ENCODE measurements around the gene ROR2. TPM values are rescaled to one million over a fixed set of nuclear protein-coding genes. Genes with fewer than 3 reads are reported as not detected.

The ROR2 gene
- total RNA-seq, 4 donors from 2014 or later, result 1.8 to 4.2 (median 2.7) TPM

- Histone ChIP-seq H3K4me1 (no peaks in the 10 kb centered on the region), H3K27ac (no peak overlapping the region), H3K4me3 (no peak overlapping the region), H3K36me3 (no peaks in the 10 kb centered on the region), H3K27me3 (no peaks in the 10 kb centered on the region), H3K9me3 (peaks cover 0 to 25% (median 0%) of the 10 kb centered on the region in 4 donors)
- WGBS, 2 donors, result 65 to 68% methylated on average over 5 of the region's 5 CpGs
- TF ChIP-seq EP300 (IDR thresholded peaks at IDR 0.05) (no peak), POLR2A (IDR thresholded peaks at IDR 0.05) (no peak), CTCF (IDR thresholded peaks at IDR 0.05) (no peak)
- no peak for DNase-seq (ENCODE audit: low spot score in 2 of 2)
Observed at GRCh38 chr9:91958174-91958573, 8.1 kb upstream of the ROR2 start.

DNA sequence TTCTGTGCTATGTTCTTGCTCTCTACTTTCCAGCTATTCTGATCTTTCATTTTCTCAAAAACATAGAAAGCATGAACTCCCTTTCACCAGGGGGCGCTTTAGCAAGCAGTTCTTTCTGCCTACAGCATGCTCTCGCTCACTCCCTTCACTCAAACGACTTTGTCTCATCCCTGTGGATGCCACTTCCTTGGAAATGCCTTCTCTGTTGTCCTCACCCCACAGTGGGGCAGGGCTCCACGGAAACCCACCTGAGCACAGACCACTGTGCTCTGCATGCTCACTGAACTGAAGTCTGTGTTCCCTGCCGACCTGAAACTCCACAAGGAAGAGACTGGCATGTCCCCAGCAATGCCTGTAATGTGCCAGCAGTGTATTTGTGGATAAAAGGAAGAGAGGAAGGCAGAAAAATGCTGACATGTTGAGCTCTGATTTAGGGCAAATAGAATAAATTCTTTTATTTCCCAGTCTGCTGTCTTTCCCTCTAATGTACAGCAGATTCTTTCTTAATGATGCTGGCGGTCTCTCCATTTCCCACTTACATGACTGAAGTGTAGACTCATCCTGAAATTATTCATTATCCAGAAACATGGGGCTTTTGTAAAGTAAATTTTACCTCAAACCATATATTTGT, 4.9 kb upstream of the ROR2 start:
- Histone ChIP-seq H3K27ac (no peak overlapping the region), H3K4me1 (peaks cover 0 to 8% (median 4%) of the 10 kb centered on the region in 4 donors), H3K9me3 (peaks cover 0 to 22% (median 0%) of the 10 kb centered on the region in 4 donors), H3K36me3 (no peaks in the 10 kb centered on the region), H3K4me3 (no peak overlapping the region), H3K27me3 (peaks cover 0 to 14% of the 10 kb centered on the region in 2 donors)
- DNase-seq (ENCODE audit: low spot score in 2 of 2), result peak in 1 of 2 donors; percentile 30
- 19 to 22% methylated on average over 6 of the region's 6 CpGs for WGBS, 2 donors
- TF ChIP-seq CTCF (IDR thresholded peaks at IDR 0.05), result peak in 3 of 5 experiments; percentile 19 to 43 (median 22)
- TF ChIP-seq POLR2A (IDR thresholded peaks at IDR 0.05), result no peak
- TF ChIP-seq EP300 (IDR thresholded peaks at IDR 0.05), result no peak

DNA sequence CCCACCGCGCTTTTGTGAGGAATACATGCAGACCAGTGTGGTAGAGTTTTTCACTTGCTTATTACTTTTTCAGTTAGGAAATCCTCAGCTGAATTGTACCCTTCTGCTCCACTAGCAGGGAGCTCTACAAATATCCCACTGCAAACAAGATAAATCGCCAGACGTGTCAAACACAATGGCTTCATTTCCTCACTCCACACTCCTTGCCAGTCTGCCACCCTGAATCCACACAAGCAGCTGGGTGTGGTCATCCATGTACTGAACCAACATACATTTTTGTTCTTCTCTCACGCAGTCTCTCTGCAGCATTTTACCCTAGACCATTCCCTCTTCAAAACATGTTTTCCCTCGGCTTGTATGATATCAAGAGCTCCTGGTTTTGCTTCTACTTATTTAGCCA, 3.7 kb upstream of the ROR2 start:
- no peak for DNase-seq (ENCODE audit: low spot score in 2 of 2)
- TF ChIP-seq CTCF (IDR thresholded peaks at IDR 0.05) (no peak), EP300 (IDR thresholded peaks at IDR 0.05) (no peak), POLR2A (IDR thresholded peaks at IDR 0.05) (no peak)
- Histone ChIP-seq H3K27ac (no peak overlapping the region), H3K36me3 (no peaks in the 10 kb centered on the region), H3K9me3 (peaks cover 0 to 13% (median 0%) of the 10 kb centered on the region in 4 donors), H3K4me3 (no peak overlapping the region), H3K27me3 (peaks cover 0 to 26% of the 10 kb centered on the region in 2 donors), H3K4me1 (peaks cover 0 to 21% (median 7%) of the 10 kb centered on the region in 4 donors)
- 85 to 89% methylated on average over 6 of the region's 6 CpGs for whole genome bisulfite sequencing, 2 donors

GRCh38 chr9:91951944-91952520, 2.0 kb upstream of the ROR2 start:
- no peak for TF ChIP-seq CTCF (IDR thresholded peaks at IDR 0.05)
- no peak for TF ChIP-seq EP300 (IDR thresholded peaks at IDR 0.05)
- TF ChIP-seq POLR2A (IDR thresholded peaks at IDR 0.05), result no peak
- Histone ChIP-seq H3K9me3 (peaks cover 0 to 13% (median 0%) of the 10 kb centered on the region in 4 donors), H3K27me3 (peaks cover 0 to 38% of the 10 kb centered on the region in 2 donors), H3K4me3 (no peak overlapping the region), H3K36me3 (no peaks in the 10 kb centered on the region), H3K4me1 (peaks cover 0 to 27% (median 7%) of the 10 kb centered on the region in 4 donors), H3K27ac (no peak overlapping the region)
- 83 to 89% methylated on average over 6 of the region's 6 CpGs for WGBS, 2 donors
- DNase-seq (ENCODE audit: low spot score in 2 of 2), result no peak

DNA sequence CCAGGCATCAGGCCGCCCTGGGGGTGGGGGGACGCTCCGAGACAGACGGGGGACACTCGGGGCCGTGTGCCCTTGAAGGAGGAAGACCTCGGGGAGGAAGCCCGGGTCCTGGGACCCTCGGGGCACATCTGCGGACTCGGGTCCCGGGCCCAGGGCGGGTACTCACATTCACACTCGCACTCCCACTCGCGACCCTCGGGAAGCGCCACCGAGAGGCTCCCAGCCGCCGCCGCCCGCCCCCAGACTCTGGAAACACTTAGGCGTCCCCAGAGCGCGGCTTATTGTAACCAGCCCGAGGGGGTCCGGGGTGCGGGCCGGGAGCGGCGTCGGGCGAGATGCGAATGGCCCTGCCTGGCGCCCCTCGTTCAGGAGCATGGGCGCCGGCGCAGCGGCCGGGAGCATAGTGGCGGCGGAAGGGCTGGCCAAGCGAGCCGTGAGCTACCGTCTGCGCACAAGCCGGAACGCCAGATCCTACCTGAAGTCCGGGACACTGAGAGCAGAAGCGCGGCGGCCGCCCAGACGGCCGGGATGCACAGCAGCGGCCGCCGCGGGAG, 559 bp downstream of the ROR2 start:
- H3K4me1 ChIP-seq, result peaks cover 0 to 27% (median 7%) of the 10 kb centered on the region in 4 donors
- peaks cover 0 to 13% (median 0%) of the 10 kb centered on the region in 4 donors for H3K9me3 ChIP-seq
- peak overlapping the region; percentile 21 to 47 (median 32) for H3K4me3 ChIP-seq
- WGBS, 2 donors, result 1 to 7% methylated on average over 7 to 30 of the region's 61 CpGs
- H3K27ac ChIP-seq, result peak overlapping the region in 1 of 4 donors; percentile 53
- DNase-seq (ENCODE audit: low spot score in 2 of 2), result no peak
- H3K36me3 ChIP-seq, result no peaks in the 10 kb centered on the region
- TF ChIP-seq CTCF (IDR thresholded peaks at IDR 0.05) (no peak), POLR2A (IDR thresholded peaks at IDR 0.05) (no peak), EP300 (IDR thresholded peaks at IDR 0.05) (no peak)
- H3K27me3 ChIP-seq, result peaks cover 0 to 55% of the 10 kb centered on the region in 2 donors
